ENCODE measurements around the gene UNC13A. TPM values are rescaled to one million over a fixed set of nuclear protein-coding genes. Genes with fewer than 3 reads are reported as not detected.

UNC13A gene
- total and polyA plus RNA-seq, 2 of the 8 experiments (the other 6 are each of a cell fraction or from before 2014, with no cell fraction given) = 13.1 to 47.6 TPM

DNA sequence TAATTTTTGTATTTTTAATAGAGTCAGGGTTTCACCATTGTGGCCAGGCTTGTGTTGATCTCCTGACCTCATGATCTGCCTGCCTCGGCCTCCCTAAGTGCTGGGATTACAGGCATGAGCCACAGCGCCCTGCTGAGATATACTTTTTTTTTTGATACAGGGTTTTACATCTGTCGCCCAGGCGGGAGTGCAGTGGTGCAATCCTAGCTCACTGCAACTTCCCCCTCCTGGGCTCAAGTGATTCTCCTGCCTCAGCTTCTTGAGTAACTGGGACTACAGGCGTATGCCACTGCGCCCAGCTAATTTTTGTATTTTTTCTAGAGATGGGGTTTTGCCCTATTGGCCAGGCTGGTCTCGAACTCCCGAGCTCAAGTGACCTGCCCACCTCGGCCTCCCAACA is 130.7 kb downstream of the UNC13A start:
- no peak overlapping the region for H2AK5ac ChIP-seq (ENCODE audit: low read depth, low read length)
- 92% methylated on average over 9 of the region's 9 CpGs; no CpG with 5 or more reads in 1 of the 2 experiments for WGBS, 2 experiments (ENCODE audit: extremely low coverage in 1 of 2, insufficient coverage in 1 of 2, insufficient read length in 1 of 2, insufficient replicate concordance in 2 of 2, low coverage in 1 of 2, low lambda C conversion rate in 2 of 2, missing lambda C conversion rate in 1 of 2)
- no peak overlapping the region for H2BK12ac ChIP-seq (ENCODE audit: low read depth, low read length)
- no peak overlapping the region for H4K5ac ChIP-seq (ENCODE audit: insufficient read length, low read depth, low read length)
- no peak overlapping the region for H3K56ac ChIP-seq (replicated peaks; ENCODE audit: insufficient read length, low read depth, low read length)
- H3K9ac ChIP-seq (replicated peaks in 1 of 4; ENCODE audit: extremely low read depth in 1 of 4, low read depth in 3 of 4, low read length in 3 of 4) = no peak overlapping the region
- H3K4me2 ChIP-seq (ENCODE audit: insufficient read depth in 1 of 2, low read depth in 2 of 2, low read length in 2 of 2) = no peak overlapping the region
- H3K23me2 ChIP-seq (ENCODE audit: low read depth, low read length) = peaks cover 9% of the 10 kb centered on the region; the same call in 1 of the 2 replicates
- no peaks in the 10 kb centered on the region for H3K79me1 ChIP-seq (ENCODE audit: low read depth, low read length)
- FAIRE-seq (no peak), DNase-seq (ENCODE audit: low read depth in 1 of 2, low spot score in 2 of 2) (no peak)
- no peak overlapping the region for H3K27ac ChIP-seq (ENCODE audit: low read depth, low read length)
- ChIA-PET POLR2A (ENCODE audit: partially characterized antibody) (interaction anchor here (1.5 kb wide), 1 partner anchor 58 kb away, joined by 3 read pairs; no protein-coding TSS in a partner anchor), CTCF (ENCODE audit: partially characterized antibody) (interaction anchor here (0.6 to 4.8 kb wide), 10 partner anchors 10 to 843 kb away, joined by 3 to 28 read pairs (median 4); no protein-coding TSS in a partner anchor)
- H2BK15ac ChIP-seq (ENCODE audit: low read length) = no peak overlapping the region
- peaks cover 0 to 7% (median 2%) of the 10 kb centered on the region in 4 experiments; a peak in 2 of 7 replicates for H3K27me3 ChIP-seq (replicated peaks in 1 of 4; ENCODE audit: control insufficient read depth in 3 of 4, extremely low read depth in 1 of 4, insufficient read depth in 3 of 4, low read length in 3 of 4)
- H3K23ac ChIP-seq (ENCODE audit: insufficient read length) = no peak overlapping the region
- no peaks in the 10 kb centered on the region; a peak in 1 of 4 replicates for H3K79me2 ChIP-seq (ENCODE audit: control insufficient read depth in 1 of 2, insufficient read depth in 2 of 2, low read length in 2 of 2)
- no peaks in the 10 kb centered on the region for H3K9me3 ChIP-seq (ENCODE audit: insufficient read depth in 2 of 2, low read depth in 1 of 2, low read length in 1 of 2)
- H4K20me1 ChIP-seq (replicated peaks in 1 of 2; ENCODE audit: control insufficient read depth in 1 of 2, insufficient read depth in 2 of 2, low read length in 2 of 2) = peaks cover 2 to 4% of the 10 kb centered on the region in 2 experiments
- no peak overlapping the region for H4K8ac ChIP-seq (ENCODE audit: extremely low read depth, insufficient read depth, low read length)
- H4K91ac ChIP-seq (replicated peaks; ENCODE audit: insufficient read length, low read length) = no peak overlapping the region
- no peak overlapping the region for H3K4ac ChIP-seq (replicated peaks; ENCODE audit: insufficient read length, low read depth, low read length)
- H3K18ac ChIP-seq (ENCODE audit: extremely low read depth, low read length) = no peak overlapping the region
- H2BK120ac ChIP-seq (replicated peaks; ENCODE audit: low read depth, low read length) = no peak overlapping the region
- H3K4me1 ChIP-seq (replicated peaks in 1 of 4; ENCODE audit: control insufficient read depth in 3 of 4, insufficient read depth in 4 of 4, low read length in 3 of 4) = peaks cover 0 to 7% (median 3%) of the 10 kb centered on the region in 4 experiments; a peak in 5 of 7 replicates
- H3K4me3 ChIP-seq (ENCODE audit: extremely low read depth in 1 of 4, insufficient read depth in 2 of 4, low read depth in 3 of 4, low read length in 4 of 4) = no peak overlapping the region
- H2AFZ ChIP-seq (ENCODE audit: low read length) = no peak overlapping the region
- no peak overlapping the region for H2BK5ac ChIP-seq (ENCODE audit: low read depth, low read length)
- no peak overlapping the region for H2BK20ac ChIP-seq (ENCODE audit: low read length)
- no peak overlapping the region for H3K14ac ChIP-seq (ENCODE audit: insufficient read length)
- peaks cover 0 to 4% (median 0%) of the 10 kb centered on the region in 4 experiments; a peak in 1 of 8 replicates for H3K36me3 ChIP-seq (ENCODE audit: control insufficient read depth in 2 of 4, insufficient read depth in 4 of 4, low read length in 3 of 4)
- TF ChIP-seq KDM1A (IDR thresholded peaks at IDR 0.05; ENCODE audit: borderline replicate concordance, low read length) = no peak
- no peak for TF ChIP-seq TEAD4 (IDR thresholded peaks at IDR 0.05; ENCODE audit: low read depth, low read length)
- TF ChIP-seq, protein P1, sequence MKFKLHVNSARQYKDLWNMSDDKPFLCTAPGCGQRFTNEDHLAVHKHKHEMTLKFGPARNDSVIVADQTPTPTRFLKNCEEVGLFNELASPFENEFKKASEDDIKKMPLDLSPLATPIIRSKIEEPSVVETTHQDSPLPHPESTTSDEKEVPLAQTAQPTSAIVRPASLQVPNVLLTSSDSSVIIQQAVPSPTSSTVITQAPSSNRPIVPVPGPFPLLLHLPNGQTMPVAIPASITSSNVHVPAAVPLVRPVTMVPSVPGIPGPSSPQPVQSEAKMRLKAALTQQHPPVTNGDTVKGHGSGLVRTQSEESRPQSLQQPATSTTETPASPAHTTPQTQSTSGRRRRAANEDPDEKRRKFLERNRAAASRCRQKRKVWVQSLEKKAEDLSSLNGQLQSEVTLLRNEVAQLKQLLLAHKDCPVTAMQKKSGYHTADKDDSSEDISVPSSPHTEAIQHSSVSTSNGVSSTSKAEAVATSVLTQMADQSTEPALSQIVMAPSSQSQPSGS (IDR thresholded peaks at IDR 0.05; ENCODE audit: low read length) = no peak
- TF ChIP-seq CEBPB (IDR thresholded peaks at IDR 0.05; ENCODE audit: low read depth, low read length) = no peak
- TF ChIP-seq, protein P2, sequence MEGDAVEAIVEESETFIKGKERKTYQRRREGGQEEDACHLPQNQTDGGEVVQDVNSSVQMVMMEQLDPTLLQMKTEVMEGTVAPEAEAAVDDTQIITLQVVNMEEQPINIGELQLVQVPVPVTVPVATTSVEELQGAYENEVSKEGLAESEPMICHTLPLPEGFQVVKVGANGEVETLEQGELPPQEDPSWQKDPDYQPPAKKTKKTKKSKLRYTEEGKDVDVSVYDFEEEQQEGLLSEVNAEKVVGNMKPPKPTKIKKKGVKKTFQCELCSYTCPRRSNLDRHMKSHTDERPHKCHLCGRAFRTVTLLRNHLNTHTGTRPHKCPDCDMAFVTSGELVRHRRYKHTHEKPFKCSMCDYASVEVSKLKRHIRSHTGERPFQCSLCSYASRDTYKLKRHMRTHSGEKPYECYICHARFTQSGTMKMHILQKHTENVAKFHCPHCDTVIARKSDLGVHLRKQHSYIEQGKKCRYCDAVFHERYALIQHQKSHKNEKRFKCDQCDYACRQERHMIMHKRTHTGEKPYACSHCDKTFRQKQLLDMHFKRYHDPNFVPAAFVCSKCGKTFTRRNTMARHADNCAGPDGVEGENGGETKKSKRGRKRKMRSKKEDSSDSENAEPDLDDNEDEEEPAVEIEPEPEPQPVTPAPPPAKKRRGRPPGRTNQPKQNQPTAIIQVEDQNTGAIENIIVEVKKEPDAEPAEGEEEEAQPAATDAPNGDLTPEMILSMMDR (IDR thresholded peaks at IDR 0.05; ENCODE audit: control extremely low read depth in 1 of 3, insufficient read depth in 1 of 3, low read depth in 1 of 3, low read length in 3 of 3) = no peak
- TF ChIP-seq HDAC6 (IDR thresholded peaks at IDR 0.05; ENCODE audit: low read depth, low read length) = no peak
- TF ChIP-seq RAD21 (IDR thresholded peaks at IDR 0.05 in 1 of 2, conservative IDR thresholded peaks at IDR 0.05 in 1 of 2; ENCODE audit: low read depth in 2 of 2, low read length in 2 of 2) = no peak
- TF ChIP-seq RBBP5 (IDR thresholded peaks at IDR 0.05; ENCODE audit: borderline replicate concordance, low read depth, low read length) = no peak
